Heart right ventricle (tissue), 16 donors: Measurements from ENCODE around the gene CIC. TPM values are rescaled to one million over a fixed set of nuclear protein-coding genes. Genes with fewer than 3 reads are reported as not detected.
"Not testable (repeated sequence)": the region's sequence is repeated elsewhere in the genome, so short reads cannot be mapped to it uniquely, and the experiment has no call there.

Experiments used
- ATAC-seq, 8 donors: fragments of 200-7000 bp; cut with Tn5 transposase; one replicate each; pipeline ENCODE4 v1.9.1; 2020; ENCODE audit warnings: mild to moderate bottlenecking in 8 of 8, moderate library complexity in 8 of 8, moderate number of reproducible peaks in 1 of 8
- DNase-seq, 2 donors: peaks; one replicate each; pipeline ENCODE4 v3.0.0-alpha.2; 2020
- H3K27ac ChIP-seq, 10 donors: fragments of 200-600 bp; sonication (generic) in 2 of 10; one replicate each; pipeline versions ENCODE4 v1.5.0 to v1.8.0; 2020 to 2022; ENCODE audit warnings: mild to moderate bottlenecking in 3 of 10
- H3K27me3 ChIP-seq, 7 donors: fragments of 200-600 bp; one replicate each; pipeline ENCODE4 v1.8.0; 2021 to 2022; ENCODE audit warnings: mild to moderate bottlenecking in 2 of 7
- H3K36me3 ChIP-seq, 9 donors: fragments of 200-600 bp; sonication (generic) in 1 of 9; one replicate each; pipeline versions ENCODE4 v1.5.0 to v1.8.0; 2020 to 2022; ENCODE audit warnings: mild to moderate bottlenecking in 2 of 9
- H3K4me1 ChIP-seq, 9 donors: fragments of 200-600 bp; sonication (generic) in 1 of 9; one replicate each; pipeline versions ENCODE4 v1.5.0 to v1.8.0; 2020 to 2022; ENCODE audit warnings: mild to moderate bottlenecking in 4 of 9
- H3K4me3 ChIP-seq, 10 donors: fragments of 200-600 bp; sonication (generic) in 2 of 10; one replicate each; pipeline versions ENCODE4 v1.5.0 to v1.8.0; 2020 to 2022; ENCODE audit warnings: mild to moderate bottlenecking in 7 of 10, moderate library complexity in 2 of 10
- H3K9me3 ChIP-seq, 11 donors: fragments of 200-600 bp in 10 of 11; sonication (generic) in 2 of 11; one replicate each; pipeline versions ENCODE4 v1.5.0 to v1.8.0; 2013 to 2022; ENCODE audit warnings: mild to moderate bottlenecking in 2 of 11, control low read depth in 1 of 11, moderate library complexity in 1 of 11
- CTCF ChIP-seq, 9 donors: fragments of 200-600 bp; sonication (generic) in 2 of 9; IDR thresholded peaks; one replicate each; pipeline versions ENCODE4 v1.5.0 to v1.8.0; 2021 to 2022; ENCODE audit warnings: antibody characterized with exemption in 9 of 9, mild to moderate bottlenecking in 5 of 9, moderate library complexity in 1 of 9
- WGBS, 2 donors: extraction: QIAGEN DNeasy Blood & Tissue Kit; methylation state at CpG; one replicate each; pipeline ENCODE4 v1.1.7; 2013; ENCODE audit warnings: inconsistent platforms in 1 of 2; 5-methylcytosine and 5-hydroxymethylcytosine counted together
- intact Hi-C, 10 donors: fragments of 100-400 bp; cut with DNase I; formaldehyde crosslinking; loops; one replicate each; pipeline versions ENCODE4 v1.11.1 to v1.14.2; 2022
- polyA plus RNA-seq, 2 donors: library from polyadenylated mRNA; stranded (reverse); fragments of 200-250 nt; gene quantifications; one replicate each; pipeline ENCODE4 v1.2.3, GENCODE V29; 2013
- total RNA-seq, 10 donors: library from RNA; stranded (reverse); fragmentation: NEBNext Ultra II Directional in 3 of 10; extraction: Animal tissue kit (Norgen Biotek cat#: 25700) in 3 of 10; gene quantifications; one replicate each; pipeline versions ENCODE4 v1.2.1 to v1.2.4, GENCODE V29; 2021 to 2023
- donor health status: Arrhythmogenic right ventricular cardiomyopathy.
- donor health status: ischemic (EF 13 %, LVEDD 7.1; RV severe dilation, severe dysfunction).
- donor health status: healthy with polysubstance abuse.
- donor health status: DM: no; HTN: yes; CAD: no.
- donor health status: DM: no; HTN: no; CAD: no.
- donor health status: ischemic (EF 25% LVEDD 6.9; RV normal size, moderate dysfunction).
- donor health status: ischemic (EF 25% LVEDD 5.7; RV mildly dilated, moderate dysfunction).
- donor health status: healthy.
- donor health status: DM: yes; HTN: yes; CAD: no.
- donor health status: Ischemic cardiomyopathy.
- donor health status: ischemic (EF 35%, LVEDD 5.7; RV mildly dilated, moderate dysfunction).
- donor health status: nonischemic (EF 11% LVEDD 7.7; RV severe dilation, severe dysfunction).
- donor health status: DM: yes; HTN: yes; CAD: no.
- donor health status: PGD.
- donor health status: ischemic (EF 29% LVEDD 5.4; RV normal size, mild dysfunction).
- donor health status: nonischemic (EF 23%, LVEDD 6.1; RV moderate dilation, normal function).

Gene CIC
- total and polyA plus RNA-seq, 12 donors: 17.6 to 42.0 (median 32.0) TPM

DNA sequence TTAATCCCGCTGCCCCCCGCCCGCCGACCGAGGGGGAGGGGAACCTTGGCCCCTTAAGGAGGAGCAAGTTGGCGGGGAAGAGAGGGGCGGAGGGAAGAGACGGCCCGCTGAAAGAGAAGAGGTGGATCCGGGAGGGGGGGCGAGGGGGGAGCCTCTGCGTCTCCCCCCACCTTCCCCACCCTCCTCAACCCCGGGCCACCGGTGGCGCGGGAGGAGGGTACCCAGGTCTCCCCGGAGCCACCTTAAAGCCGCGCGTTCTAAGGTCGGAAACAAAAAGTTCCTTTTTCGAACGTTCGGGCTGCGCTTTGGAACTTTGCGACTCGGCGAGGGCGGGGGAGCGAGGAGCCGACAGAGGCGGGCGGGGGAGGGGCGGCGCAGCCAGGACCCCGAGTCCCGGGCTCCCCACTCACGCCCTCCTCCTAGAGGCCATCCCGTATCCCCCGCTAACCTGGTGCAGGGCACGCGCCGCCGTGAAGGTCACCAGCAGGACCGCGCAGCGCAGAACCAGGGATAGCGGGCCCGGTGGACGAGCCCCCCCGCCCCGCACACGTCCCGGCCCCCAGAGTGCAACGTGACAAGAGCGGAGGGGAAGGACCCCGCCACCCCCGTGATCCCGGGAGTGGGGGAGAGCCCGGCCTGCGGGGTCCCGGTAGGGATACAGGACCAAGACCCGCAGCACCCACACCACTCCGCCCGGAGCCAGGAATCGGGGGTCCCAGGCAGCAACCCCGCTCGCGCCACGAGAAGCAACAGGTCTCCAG is 14.8 kb upstream of the CIC start:
- Histone ChIP-seq H3K4me1 (peaks cover 28 to 60% (median 51%) of the 10 kb centered on the region in 9 donors), H3K9me3 (no peaks in the 10 kb centered on the region), H3K36me3 (peaks cover 0 to 12% (median 4%) of the 10 kb centered on the region in 9 donors), H3K27me3 (no peaks in the 10 kb centered on the region), H3K4me3 (peak overlapping the region; percentile 73 to 100 (median 98)), H3K27ac (peak overlapping the region; percentile 96 to 100 (median 98))
- TF ChIP-seq CTCF (IDR thresholded peaks at IDR 0.05): peak in 4 of 9 donors; percentile 3 to 36 (median 31)
- WGBS, 2 donors: 1% methylated on average over 54 to 70 of the region's 70 CpGs
- ATAC-seq: peak; percentile 12 to 38 (median 18)
- DNase-seq: peak; percentile 72 to 83
- intact Hi-C loops: loop anchor here in 4 of 10 donors (1.0 to 2.0 kb wide), 2 partner anchors 15 kb away; partner anchors contain the start of gene CIC (in 4 of the 4)

DNA sequence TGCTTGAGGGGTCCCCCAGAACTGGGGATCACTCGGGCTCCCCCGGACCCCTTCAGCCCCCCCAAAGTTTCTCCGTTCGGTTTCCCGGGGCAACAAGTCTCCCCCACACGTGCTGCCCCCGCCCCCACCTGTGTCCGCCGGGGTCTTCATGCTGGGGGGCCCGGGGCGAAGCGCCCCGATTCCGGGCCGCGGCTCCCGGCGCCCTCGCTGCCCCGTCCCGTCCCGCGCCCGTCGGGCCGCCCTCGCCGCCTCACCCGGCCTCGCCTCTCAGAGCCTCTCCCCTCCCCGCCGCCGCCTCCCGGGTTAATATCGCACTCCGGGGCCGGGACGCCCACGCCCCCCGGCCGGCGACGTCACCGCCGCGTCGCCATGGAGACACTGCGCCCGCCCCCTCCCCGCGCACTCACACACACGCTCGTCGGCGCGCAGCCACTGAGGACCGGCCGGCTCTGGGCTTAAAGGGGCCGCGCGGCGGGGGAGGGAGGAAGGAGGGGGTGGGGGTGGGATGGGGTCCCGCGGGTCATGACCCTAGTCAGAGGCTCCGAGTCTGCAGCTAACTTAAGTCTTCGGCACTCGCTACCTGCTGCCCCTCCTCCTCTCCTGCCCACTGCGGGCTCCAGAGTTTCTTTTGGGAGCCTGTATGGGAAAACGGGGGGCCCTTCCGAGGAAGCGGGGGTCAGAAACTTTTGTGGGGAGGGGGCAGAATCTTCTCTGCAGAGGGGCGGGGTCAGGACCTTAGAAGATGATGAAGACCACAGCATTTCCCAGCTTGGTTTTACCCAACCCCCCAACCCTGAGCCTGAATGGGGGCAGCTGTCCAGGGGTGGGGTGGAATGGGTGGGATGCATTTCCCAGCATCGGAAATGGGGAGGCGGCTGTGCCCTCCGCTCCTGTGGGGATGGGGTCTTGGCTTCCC is 13.9 kb upstream of the CIC start, which contains the start of gene ERF:
Gene ERF, minus strand, starts transcription at position 279 of the 916 bp plus-strand sequence. Its CDS starts 129 bp downstream, at position 150.
- intact Hi-C loops: loop anchor here in 5 of 10 donors (1.0 to 2.0 kb wide), 3 partner anchors 13 to 14 kb away; partner anchors contain the start of gene CIC (in 4 of the 5)
- no peak for TF ChIP-seq CTCF (IDR thresholded peaks at IDR 0.05)
- ATAC-seq (peak; percentile 79 to 88 (median 82)), DNase-seq (peak; percentile 94 to 96)
- H3K4me3 ChIP-seq: peak within 1 kb of the TSS; percentile 73 to 100 (median 98)
- H3K27ac ChIP-seq: peak within 1 kb of the TSS; percentile 96 to 100 (median 98)
- H3K36me3 ChIP-seq: peaks cover 0 to 4% (median 0%) of the 10 kb centered on the region in 9 donors
- no peaks in the 10 kb centered on the region for H3K27me3 ChIP-seq
- peaks cover 23 to 51% (median 42%) of the 10 kb centered on the region in 9 donors for H3K4me1 ChIP-seq
- no peaks in the 10 kb centered on the region for H3K9me3 ChIP-seq
- 1 to 2% methylated on average over 43 to 75 of the region's 75 CpGs for WGBS, 2 donors

- intact Hi-C loops: loop anchor here in 4 of 10 donors (1.0 to 2.0 kb wide), 2 partner anchors 12 to 13 kb away; partner anchors contain the start of gene CIC (in 3 of the 4)
- peak overlapping the region; percentile 96 to 100 (median 98) for H3K27ac ChIP-seq
- H3K4me3 ChIP-seq: peak overlapping the region; percentile 73 to 100 (median 98)
- H3K4me1 ChIP-seq: peaks cover 13 to 42% (median 33%) of the 10 kb centered on the region in 9 donors
- 3 to 4% methylated on average over 38 of the region's 38 CpGs for WGBS, 2 donors
- H3K9me3 ChIP-seq: no peaks in the 10 kb centered on the region
- H3K36me3 ChIP-seq: no peaks in the 10 kb centered on the region
- no peak for TF ChIP-seq CTCF (IDR thresholded peaks at IDR 0.05)
- DNase-seq (peak; percentile 65 to 83), ATAC-seq (peak; percentile 1 to 48 (median 28))
- no peaks in the 10 kb centered on the region for H3K27me3 ChIP-seq
These were observed 13.0 kb upstream of the CIC start for GRCh38 chr19:42255766-42256745.

GRCh38 chr19:42257842-42258241 is 11.2 kb upstream of the CIC start:
- H3K4me1 ChIP-seq: peaks cover 0 to 24% (median 15%) of the 10 kb centered on the region in 9 donors
- H3K4me3 ChIP-seq, intact Hi-C loops, H3K36me3 ChIP-seq, ATAC-seq, H3K27me3 ChIP-seq, DNase-seq, H3K27ac ChIP-seq, H3K9me3 ChIP-seq: not testable (repeated sequence)
- 84 to 94% methylated on average over 3 of the region's 3 CpGs for WGBS, 2 donors
